ENCODE data around the gene IARS1. TPM values are rescaled to one million over a fixed set of nuclear protein-coding genes. Genes with fewer than 3 reads are reported as not detected.

Gene IARS1
- total and polyA plus RNA-seq, 10 of the 15 experiments (the other 5 are each of a cell fraction or from before 2014, with no cell fraction given): 71.0 to 227 (median 153) TPM

DNA sequence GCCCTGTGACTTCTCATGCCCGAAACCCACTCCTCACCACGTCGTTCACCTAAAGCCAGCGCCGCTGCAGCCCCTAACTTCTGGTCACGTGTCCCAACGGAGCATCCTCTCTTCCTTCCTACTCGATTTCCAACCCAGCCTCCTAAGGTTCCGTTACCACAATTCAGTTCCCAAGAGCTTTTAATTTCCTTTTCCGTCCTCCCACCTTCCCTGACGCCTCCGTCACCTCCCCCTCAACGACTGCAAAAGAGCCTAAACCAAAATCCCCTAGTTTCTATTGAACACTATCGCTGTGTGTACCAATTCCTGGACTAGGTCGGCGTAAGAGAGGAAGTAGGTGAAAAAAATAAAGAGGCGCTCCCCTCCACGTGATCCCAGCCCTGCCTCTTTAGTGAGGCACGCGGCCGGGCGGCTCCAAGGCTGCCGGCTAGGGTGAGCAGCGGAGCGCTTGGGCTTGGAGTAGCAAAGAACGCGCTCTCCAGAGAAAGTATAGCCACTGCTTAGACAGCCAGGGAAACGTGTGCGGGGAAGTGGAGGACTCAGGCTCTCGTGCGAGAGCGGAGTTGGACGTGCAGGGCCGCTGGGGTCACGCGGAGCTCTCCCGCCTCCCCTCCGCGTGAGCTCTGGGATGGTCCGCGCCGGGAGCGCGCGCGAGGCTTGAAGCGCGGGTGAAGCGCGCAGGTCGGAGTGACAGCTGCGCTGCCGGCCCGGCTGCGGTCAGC, 31.9 kb upstream of the IARS1 start, which contains the start of the genes CENPP and NOL8 (continued):
- peak; percentile 95 for TF ChIP-seq E2F4 (IDR thresholded peaks at IDR 0.05; ENCODE audit: low read depth, low read length)
- TF ChIP-seq TCF12 (IDR thresholded peaks at IDR 0.05; ENCODE audit: low read depth, low read length): peak; percentile 87
- TF ChIP-seq STAT1 (conservative IDR thresholded peaks at IDR 0.05): peak; percentile 79
- TF ChIP-seq JUND (IDR thresholded peaks at IDR 0.05; ENCODE audit: low read depth, low read length): peak; percentile 98
- peak; percentile 75; the same call in 1 of the 2 replicates for TF ChIP-seq DPF2 (IDR thresholded peaks at IDR 0.05)
- TF ChIP-seq BCLAF1 (IDR thresholded peaks at IDR 0.05): peak; percentile 98
- peak; percentile 96 for TF ChIP-seq ZNF384 (IDR thresholded peaks at IDR 0.05; ENCODE audit: borderline replicate concordance, low read depth, low read length)
- TF ChIP-seq SRF (IDR thresholded peaks at IDR 0.05; ENCODE audit: low read depth in 2 of 2, low read length in 2 of 2): 0 out of 4 replicates have a peak, but pooled peaks of 1 of the 2 experiments have one; percentile 55
- TF ChIP-seq BHLHE40 (IDR thresholded peaks at IDR 0.05; ENCODE audit: borderline replicate concordance in 1 of 2, low read depth in 2 of 2, low read length in 1 of 2): peak; percentile 97 to 99
- TF ChIP-seq ATF3 (IDR thresholded peaks at IDR 0.05; ENCODE audit: borderline replicate concordance, extremely low read depth, low read depth, low read length): peak; percentile 78; the same call in 1 of the 2 replicates
- TF ChIP-seq, protein P1, sequence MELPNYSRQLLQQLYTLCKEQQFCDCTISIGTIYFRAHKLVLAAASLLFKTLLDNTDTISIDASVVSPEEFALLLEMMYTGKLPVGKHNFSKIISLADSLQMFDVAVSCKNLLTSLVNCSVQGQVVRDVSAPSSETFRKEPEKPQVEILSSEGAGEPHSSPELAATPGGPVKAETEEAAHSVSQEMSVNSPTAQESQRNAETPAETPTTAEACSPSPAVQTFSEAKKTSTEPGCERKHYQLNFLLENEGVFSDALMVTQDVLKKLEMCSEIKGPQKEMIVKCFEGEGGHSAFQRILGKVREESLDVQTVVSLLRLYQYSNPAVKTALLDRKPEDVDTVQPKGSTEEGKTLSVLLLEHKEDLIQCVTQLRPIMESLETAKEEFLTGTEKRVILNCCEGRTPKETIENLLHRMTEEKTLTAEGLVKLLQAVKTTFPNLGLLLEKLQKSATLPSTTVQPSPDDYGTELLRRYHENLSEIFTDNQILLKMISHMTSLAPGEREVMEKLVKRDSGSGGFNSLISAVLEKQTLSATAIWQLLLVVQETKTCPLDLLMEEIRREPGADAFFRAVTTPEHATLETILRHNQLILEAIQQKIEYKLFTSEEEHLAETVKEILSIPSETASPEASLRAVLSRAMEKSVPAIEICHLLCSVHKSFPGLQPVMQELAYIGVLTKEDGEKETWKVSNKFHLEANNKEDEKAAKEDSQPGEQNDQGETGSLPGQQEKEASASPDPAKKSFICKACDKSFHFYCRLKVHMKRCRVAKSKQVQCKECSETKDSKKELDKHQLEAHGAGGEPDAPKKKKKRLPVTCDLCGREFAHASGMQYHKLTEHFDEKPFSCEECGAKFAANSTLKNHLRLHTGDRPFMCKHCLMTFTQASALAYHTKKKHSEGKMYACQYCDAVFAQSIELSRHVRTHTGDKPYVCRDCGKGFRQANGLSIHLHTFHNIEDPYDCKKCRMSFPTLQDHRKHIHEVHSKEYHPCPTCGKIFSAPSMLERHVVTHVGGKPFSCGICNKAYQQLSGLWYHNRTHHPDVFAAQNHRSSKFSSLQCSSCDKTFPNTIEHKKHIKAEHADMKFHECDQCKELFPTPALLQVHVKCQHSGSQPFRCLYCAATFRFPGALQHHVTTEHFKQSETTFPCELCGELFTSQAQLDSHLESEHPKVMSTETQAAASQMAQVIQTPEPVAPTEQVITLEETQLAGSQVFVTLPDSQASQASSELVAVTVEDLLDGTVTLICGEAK (IDR thresholded peaks at IDR 0.05; ENCODE audit: borderline replicate concordance): peak; percentile 99
- peak; percentile 53; the same call in 1 of the 2 replicates for TF ChIP-seq CHD2 (IDR thresholded peaks at IDR 0.05; ENCODE audit: borderline replicate concordance, low read depth, low read length)
- TF ChIP-seq ASH2L (IDR thresholded peaks at IDR 0.05; ENCODE audit: borderline replicate concordance, low read depth): no peak
- TF ChIP-seq JUNB (IDR thresholded peaks at IDR 0.05): 0 out of 2 replicates have a peak, but pooled peaks have one; percentile 15
- TF ChIP-seq SMAD1 (IDR thresholded peaks at IDR 0.05; ENCODE audit: low read depth, partially characterized antibody): no peak
